ENCODE measurements around the gene UQCR11. TPM values are rescaled to one million over a fixed set of nuclear protein-coding genes. Genes with fewer than 3 reads are reported as not detected.

The UQCR11 gene
- polyA plus RNA-seq, 1 donor (not counting 4 experiments of a cell fraction or from before 2014, with no cell fraction given), result 327 TPM

- peaks cover 5 to 17% of the 10 kb centered on the region in 2 experiments for H3K36me3 ChIP-seq (ENCODE audit: control insufficient read depth in 2 of 2, extremely low read depth in 1 of 2, insufficient read depth in 2 of 2, low read length in 2 of 2)
- dilution Hi-C loops (cut with MboI; ENCODE audit: extremely low pct_ligation_motif_present, low sequenced_read_pairs), result no loop called here
Measured at GRCh38 chr19:1582201-1582600, 23.1 kb downstream of the UQCR11 start.

GRCh38 chr19:1580957-1581356 lies 24.3 kb downstream of the UQCR11 start:
- no peak overlapping the region for H3K9ac ChIP-seq (ENCODE audit: control insufficient read depth, extremely low read depth, insufficient read depth, low read length)
- no peak overlapping the region for H3K27ac ChIP-seq (ENCODE audit: control insufficient read depth, insufficient read depth, low read length)

More at GRCh38 chr19:1582201-1582600, 23.1 kb downstream of the UQCR11 start:
- no peaks in the 10 kb centered on the region for H3K27me3 ChIP-seq (ENCODE audit: control insufficient read depth, extremely low read depth, insufficient read depth, low read length)
- H2AFZ ChIP-seq (ENCODE audit: control insufficient read depth, low read length), result no peak overlapping the region
- H3K79me2 ChIP-seq (ENCODE audit: control insufficient read depth, insufficient read depth, low read length), result peaks cover 5% of the 10 kb centered on the region
- no peak overlapping the region for H3K4me3 ChIP-seq (ENCODE audit: control insufficient read depth in 2 of 3, extremely low read depth in 1 of 3, insufficient read depth in 2 of 3, low read depth in 1 of 3, low read length in 3 of 3)
- no peak overlapping the region for H3K4me2 ChIP-seq (ENCODE audit: control insufficient read depth, extremely low read depth, insufficient read depth, low read depth, low read length)
- DNase-seq (ENCODE audit: low read depth, low spot score), result no peak
- TF ChIP-seq EZH2 (IDR thresholded peaks at IDR 0.05; ENCODE audit: low read length) (no peak), CTCF (optimal IDR thresholded peaks at IDR 0.05 in 1 of 3, IDR thresholded peaks at IDR 0.05 in 1 of 3, conservative IDR thresholded peaks at IDR 0.05 in 1 of 3; ENCODE audit: extremely low read depth in 1 of 3, insufficient read depth in 2 of 3, low read length in 3 of 3) (no peak)
- no peak overlapping the region for H3K27ac ChIP-seq (ENCODE audit: control insufficient read depth, insufficient read depth, low read length)
- H4K20me1 ChIP-seq (ENCODE audit: control insufficient read depth, extremely low read depth, insufficient read depth, low read length), result peaks cover under 1% of the 10 kb centered on the region
- no peaks in the 10 kb centered on the region for H3K9me1 ChIP-seq (ENCODE audit: control insufficient read depth, extremely low read depth, insufficient read depth, low read length)
- H3K9me3 ChIP-seq (ENCODE audit: control insufficient read depth, low read depth, low read length), result no peaks in the 10 kb centered on the region
- no peak overlapping the region for H3K9ac ChIP-seq (ENCODE audit: control insufficient read depth, extremely low read depth, insufficient read depth, low read length)
- FAIRE-seq, result no peak
- H3K4me1 ChIP-seq (ENCODE audit: control insufficient read depth, extremely low read depth, insufficient read depth, low read length), result no peaks in the 10 kb centered on the region

More at GRCh38 chr19:1580957-1581356, 24.3 kb downstream of the UQCR11 start:
- dilution Hi-C loops (cut with MboI; ENCODE audit: extremely low pct_ligation_motif_present, low sequenced_read_pairs), result no loop called here
- Histone ChIP-seq H4K20me1 (ENCODE audit: control insufficient read depth, extremely low read depth, insufficient read depth, low read length) (no peaks in the 10 kb centered on the region), H3K9me3 (ENCODE audit: control insufficient read depth, low read depth, low read length) (no peaks in the 10 kb centered on the region), H3K27me3 (ENCODE audit: control insufficient read depth, extremely low read depth, insufficient read depth, low read length) (no peaks in the 10 kb centered on the region), H3K79me2 (ENCODE audit: control insufficient read depth, insufficient read depth, low read length) (peaks cover 2% of the 10 kb centered on the region), H3K36me3 (ENCODE audit: control insufficient read depth in 2 of 2, extremely low read depth in 1 of 2, insufficient read depth in 2 of 2, low read length in 2 of 2) (peaks cover 5 to 17% of the 10 kb centered on the region in 2 experiments), H3K4me1 (ENCODE audit: control insufficient read depth, extremely low read depth, insufficient read depth, low read length) (no peaks in the 10 kb centered on the region), H3K9me1 (ENCODE audit: control insufficient read depth, extremely low read depth, insufficient read depth, low read length) (no peaks in the 10 kb centered on the region), H3K4me3 (ENCODE audit: control insufficient read depth in 2 of 3, extremely low read depth in 1 of 3, insufficient read depth in 2 of 3, low read depth in 1 of 3, low read length in 3 of 3) (no peak overlapping the region), H2AFZ (ENCODE audit: control insufficient read depth, low read length) (no peak overlapping the region), H3K4me2 (ENCODE audit: control insufficient read depth, extremely low read depth, insufficient read depth, low read depth, low read length) (no peak overlapping the region)
- FAIRE-seq, result no peak
- DNase-seq (ENCODE audit: low read depth, low spot score), result no peak
- TF ChIP-seq CTCF (optimal IDR thresholded peaks at IDR 0.05 in 1 of 3, IDR thresholded peaks at IDR 0.05 in 1 of 3, conservative IDR thresholded peaks at IDR 0.05 in 1 of 3; ENCODE audit: extremely low read depth in 1 of 3, insufficient read depth in 2 of 3, low read length in 3 of 3) (no peak), EZH2 (IDR thresholded peaks at IDR 0.05; ENCODE audit: low read length) (no peak)
